Measurements from ENCODE around the gene ULBP3. TPM values are rescaled to one million over a fixed set of nuclear protein-coding genes. Genes with fewer than 3 reads are reported as not detected.

Gene ULBP3
- total RNA-seq, 1 experiment from 2014 or later = 18.4 TPM

GRCh38 chr6:150091476-150091875 lies 22.6 kb upstream of the ULBP3 start:
- DNase-seq (ENCODE audit: low read depth, low spot score) = no peak
- no peak overlapping the region for H3K4me2 ChIP-seq (ENCODE audit: low read length)
- POLR2A ChIA-PET = no interaction called here

More at GRCh38 chr6:150091476-150091875, 22.6 kb upstream of the ULBP3 start:
- H3K4me1 ChIP-seq (ENCODE audit: control insufficient read depth in 1 of 2, insufficient read depth in 2 of 2, low read length in 2 of 2) = no peaks in the 10 kb centered on the region
- BruUV-seq (replicated peaks) = no TSS peak
- TF ChIP-seq FOSL1 (IDR thresholded peaks at IDR 0.05; ENCODE audit: low read depth) = no peak
- no peak for TF ChIP-seq TCF7L2 (IDR thresholded peaks at IDR 0.05; ENCODE audit: borderline replicate concordance, extremely low read depth, insufficient read depth, insufficient read length)
- no peak for TF ChIP-seq EGR1 (IDR thresholded peaks at IDR 0.05; ENCODE audit: low read depth)
- no peak for TF ChIP-seq JUND (IDR thresholded peaks at IDR 0.05)
- no peak for TF ChIP-seq CTCF (IDR thresholded peaks at IDR 0.05 in 2 of 3, conservative IDR thresholded peaks at IDR 0.05 in 1 of 3; ENCODE audit: borderline replicate concordance in 1 of 3, insufficient read depth in 1 of 3, low read depth in 2 of 3, low read length in 2 of 3)
- TF ChIP-seq POLR2AphosphoS5 (IDR thresholded peaks at IDR 0.05; ENCODE audit: low read depth, low read length) = no peak
- TF ChIP-seq ZNF274 (IDR thresholded peaks at IDR 0.05; ENCODE audit: low read depth, low read length) = no peak
- TF ChIP-seq REST (IDR thresholded peaks at IDR 0.05; ENCODE audit: low read depth) = no peak
- TF ChIP-seq ATF3 (IDR thresholded peaks at IDR 0.05) = no peak
- TF ChIP-seq ZBTB33 (IDR thresholded peaks at IDR 0.05; ENCODE audit: extremely low read depth, insufficient replicate concordance, low read length) = no peak
- TF ChIP-seq CEBPB (IDR thresholded peaks at IDR 0.05; ENCODE audit: low read depth) = no peak
- no peak for TF ChIP-seq YY1 (IDR thresholded peaks at IDR 0.05; ENCODE audit: extremely low read depth, insufficient replicate concordance, low read depth, low read length)
- TF ChIP-seq ELF1 (IDR thresholded peaks at IDR 0.05; ENCODE audit: borderline replicate concordance, low read depth) = no peak
- TF ChIP-seq ZFX (IDR thresholded peaks at IDR 0.05) = no peak
- H3K79me2 ChIP-seq (ENCODE audit: insufficient read depth, low read length) = no peaks in the 10 kb centered on the region
- no peak overlapping the region for H3K4me3 ChIP-seq (replicated peaks in 1 of 2; ENCODE audit: low read depth in 1 of 2, low read length in 2 of 2)
- H3K27ac ChIP-seq (ENCODE audit: low read depth, low read length) = no peak overlapping the region
- H3K36me3 ChIP-seq (ENCODE audit: control insufficient read depth in 1 of 2, insufficient read depth in 2 of 2, low read length in 2 of 2) = no peaks in the 10 kb centered on the region
- H3K27me3 ChIP-seq (ENCODE audit: insufficient read depth, low read length) = peaks cover 4% of the 10 kb centered on the region; the same call in 1 of the 2 replicates
- H3K9ac ChIP-seq (ENCODE audit: low read length) = no peak overlapping the region
- no peaks in the 10 kb centered on the region for H3K9me3 ChIP-seq (ENCODE audit: control insufficient read depth in 1 of 2, insufficient read depth in 1 of 2, low read depth in 1 of 2, low read length in 2 of 2)
- ChIA-PET CTCF (interaction anchor here (0.7 to 1.5 kb wide), 2 partner anchors 11 to 73 kb away, joined by 3 to 6 read pairs; no protein-coding TSS in a partner anchor), RAD21 (ENCODE audit: low non-redundant PET in 1 of 2, low total read pairs in 2 of 2, uncharacterized antibody in 2 of 2, unreplicated experiment in 2 of 2) (no interaction called here)
- H2AFZ ChIP-seq (ENCODE audit: low read depth, low read length, poor library complexity, severe bottlenecking) = no peak overlapping the region
- no peaks in the 10 kb centered on the region for H4K20me1 ChIP-seq (ENCODE audit: insufficient read depth)
- H3K9me2 ChIP-seq (ENCODE audit: insufficient read depth) = no peaks in the 10 kb centered on the region
- intact Hi-C loops (cut with micrococcal nuclease) = no loop called here
- ATAC-seq = no peak

Data from HCT116 (cell line).